NCI-H2029 treated with DMSO at 0.1 percent for 48 hours (cell line): ENCODE measurements around the gene PRKAR2B.
"Not testable (repeated sequence)": the region's sequence is repeated elsewhere in the genome, so short reads cannot be mapped to it uniquely, and the experiment has no call there.

Experiments
- DNase-seq: peaks from one replicate; lab custom pipeline; 2025; lab: John Stamatoyannopoulos, UW

The PRKAR2B gene

DNA sequence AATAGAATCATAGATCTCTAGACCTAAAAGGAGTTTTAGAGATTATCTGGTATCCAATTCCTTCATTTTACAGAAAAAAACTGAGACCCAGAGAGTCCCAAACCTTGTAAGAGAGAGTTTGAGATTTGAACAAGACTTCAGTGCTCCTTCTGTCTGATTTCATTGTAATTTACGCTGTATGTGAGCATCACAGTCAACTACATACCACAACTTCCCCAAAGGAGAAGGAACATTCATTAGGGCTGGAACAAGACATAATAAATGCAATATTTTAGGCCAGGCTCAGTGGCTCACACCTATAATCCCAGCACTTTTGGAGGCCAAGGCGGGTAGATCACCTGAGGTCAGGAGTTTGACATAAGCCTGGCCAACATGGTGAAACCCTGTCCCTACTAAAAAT, 17.3 kb upstream of the PRKAR2B start:
- no peak for DNase-seq

DNA sequence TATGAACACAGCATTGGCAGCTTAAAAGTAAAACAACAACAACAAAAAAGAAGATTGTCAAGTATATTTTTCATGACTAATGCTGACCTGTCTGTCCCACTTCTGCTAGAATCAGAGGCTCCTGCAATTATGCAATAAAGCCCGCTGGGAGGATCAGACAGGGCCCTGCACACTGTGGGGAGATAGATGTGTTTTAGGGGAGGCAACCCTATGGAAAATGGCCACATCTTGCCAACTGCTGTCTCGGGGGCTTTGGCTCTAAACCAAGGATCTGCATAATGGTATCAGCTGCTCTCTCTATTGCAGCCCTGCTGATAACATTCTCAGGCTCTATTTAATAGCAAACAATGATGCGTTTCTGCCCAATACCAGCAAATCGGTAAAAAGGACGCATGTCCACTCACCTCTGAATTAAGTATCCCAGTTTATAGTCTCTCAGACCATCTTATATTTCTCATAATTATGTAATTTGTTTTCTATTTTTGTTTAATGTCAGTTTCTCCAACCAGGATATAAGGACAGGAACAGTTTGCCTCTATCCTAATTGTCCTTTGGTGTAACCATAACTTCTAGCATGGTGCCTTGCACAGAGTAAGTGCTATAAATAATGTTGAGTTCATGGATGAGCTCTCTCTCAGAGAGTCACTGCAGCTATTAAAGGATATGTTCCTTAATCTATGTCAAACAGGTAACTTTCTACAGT, 15.3 kb upstream of the PRKAR2B start:
- DNase-seq, result no peak

DNA sequence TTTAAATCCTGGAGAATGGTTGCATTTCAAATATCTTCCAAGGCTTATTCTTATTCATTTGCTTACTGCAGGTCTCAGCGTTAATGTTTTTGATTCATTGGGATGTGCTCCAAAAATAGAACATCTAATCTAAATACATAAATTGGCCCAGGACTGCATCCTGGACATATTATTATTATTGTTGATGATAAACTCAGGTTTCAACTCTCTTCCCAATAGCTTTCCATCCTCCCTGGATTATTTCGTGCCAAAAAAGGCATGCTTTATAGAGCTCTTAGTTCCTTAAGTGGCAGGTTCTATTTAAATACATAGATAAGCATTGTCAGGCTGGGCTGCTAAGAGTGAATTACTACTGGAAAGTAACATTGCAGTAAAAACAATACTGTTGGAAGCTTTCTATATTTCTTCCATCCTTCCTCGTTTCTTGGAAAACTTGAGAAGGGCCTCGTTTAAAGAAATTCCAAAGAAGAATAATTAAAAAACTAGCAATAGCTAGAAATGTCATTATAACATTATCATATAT, 14.7 kb upstream of the PRKAR2B start:
- no peak for DNase-seq

DNA sequence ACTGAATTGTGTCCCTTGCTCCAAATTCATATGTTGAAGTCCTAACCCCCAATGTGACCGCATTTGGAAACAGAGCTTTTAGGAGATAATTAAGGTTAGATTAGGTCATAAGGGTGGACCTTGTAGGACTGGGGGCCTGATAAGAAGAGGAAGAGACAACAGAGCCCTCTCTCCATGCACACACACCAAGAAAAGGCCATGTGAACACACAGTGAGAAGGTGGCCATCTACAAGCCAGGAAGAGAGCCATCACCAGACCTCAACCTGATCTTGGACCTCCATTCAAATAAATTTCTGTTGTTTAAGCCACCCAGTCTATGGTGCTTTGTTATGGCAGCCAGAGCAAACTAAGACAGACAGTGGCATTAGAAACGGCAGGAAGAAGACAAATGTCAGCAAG, 12.5 kb upstream of the PRKAR2B start:
- DNase-seq, result no peak

DNA sequence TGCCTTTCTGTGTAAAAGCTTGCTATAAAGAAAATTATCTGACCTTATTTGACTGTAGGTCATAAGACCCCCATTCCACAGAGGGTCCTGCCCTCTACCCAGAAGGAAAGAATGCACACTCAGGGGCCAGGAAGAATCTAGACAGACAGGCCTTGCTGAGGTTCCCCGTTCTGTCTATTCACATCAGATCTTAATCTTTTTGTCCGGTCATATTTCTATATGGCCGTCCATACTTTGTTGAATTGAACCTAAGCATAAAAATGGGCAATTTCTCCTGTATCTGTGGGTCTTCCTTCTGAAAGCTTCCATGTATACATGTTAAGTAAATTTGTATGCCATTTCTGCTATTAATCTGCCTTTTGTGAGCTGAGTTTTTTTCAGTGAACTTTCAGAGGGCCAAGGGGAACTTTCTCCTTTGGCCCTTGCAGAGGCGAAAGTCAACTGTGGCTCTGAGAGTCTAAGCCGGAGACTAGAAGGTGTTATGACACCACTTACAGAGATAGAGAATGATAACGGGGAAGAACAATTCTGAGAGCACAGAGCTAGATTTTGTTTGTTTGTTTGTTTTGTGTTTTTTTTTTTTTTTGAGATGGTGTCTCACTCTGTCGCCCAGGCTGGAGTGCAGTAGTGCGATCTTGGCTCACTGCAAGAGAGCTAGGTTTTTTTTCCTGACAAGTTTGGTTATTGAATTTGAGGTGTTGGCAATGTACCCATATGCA, 11.6 kb upstream of the PRKAR2B start:
- DNase-seq, result no peak

DNA sequence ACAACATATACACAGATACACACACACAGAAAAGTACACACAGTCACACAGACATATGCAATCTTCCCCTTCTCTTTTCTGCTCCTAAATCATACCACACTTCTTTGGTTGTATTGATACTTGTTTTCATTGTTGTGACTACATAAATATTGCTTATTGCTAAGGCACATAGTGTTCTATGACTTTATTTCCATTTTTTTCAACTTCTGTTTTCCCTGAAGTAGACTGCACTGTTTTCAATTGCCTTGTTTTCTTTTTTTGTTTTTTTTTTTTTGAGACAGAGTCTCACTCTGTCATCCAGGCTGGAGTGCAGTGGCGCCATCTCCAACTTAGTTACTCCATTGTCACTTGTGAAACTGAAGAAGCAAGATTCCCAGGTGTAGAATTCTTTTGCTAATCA, 10.0 kb upstream of the PRKAR2B start:
- no peak for DNase-seq

DNA sequence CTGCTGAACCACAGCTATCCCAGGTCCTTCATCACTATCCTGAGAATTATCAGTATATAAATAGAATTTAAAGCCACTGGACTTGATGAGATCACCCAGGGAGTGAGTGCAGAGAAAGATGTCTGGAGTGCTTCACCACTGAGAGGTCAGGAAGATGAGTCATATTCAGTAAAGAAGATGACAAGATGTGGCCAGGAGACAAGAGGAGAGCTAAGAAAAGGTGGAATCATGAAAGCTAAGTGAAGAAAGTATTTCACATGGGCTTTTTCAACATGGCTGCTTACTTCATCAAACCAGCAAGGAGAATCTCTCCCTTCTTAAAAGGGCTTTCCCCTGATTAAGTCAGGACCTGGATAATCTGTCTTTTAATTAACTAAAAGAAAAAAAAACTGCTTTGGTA, 9.1 kb upstream of the PRKAR2B start:
- no peak for DNase-seq

DNA sequence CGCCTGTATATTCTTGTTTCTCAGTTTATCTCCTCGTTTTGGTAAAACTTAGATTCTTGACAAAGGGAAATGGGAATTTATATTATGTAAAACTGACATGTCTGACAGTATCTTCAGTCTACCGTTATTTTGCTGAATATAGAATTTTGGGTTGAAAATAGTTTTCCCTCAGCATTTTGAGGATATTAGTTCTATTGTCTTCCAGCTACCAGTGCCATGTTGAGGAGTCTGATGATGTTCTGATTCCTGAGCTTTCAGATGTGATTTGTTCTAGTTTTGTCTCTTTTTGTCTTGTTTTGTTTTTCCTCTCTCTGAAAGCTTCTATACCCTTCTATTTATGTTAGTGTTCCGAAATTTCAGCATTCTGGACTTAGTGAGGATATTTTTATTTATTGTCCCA, 8.0 kb upstream of the PRKAR2B start:
- no peak for DNase-seq

DNA sequence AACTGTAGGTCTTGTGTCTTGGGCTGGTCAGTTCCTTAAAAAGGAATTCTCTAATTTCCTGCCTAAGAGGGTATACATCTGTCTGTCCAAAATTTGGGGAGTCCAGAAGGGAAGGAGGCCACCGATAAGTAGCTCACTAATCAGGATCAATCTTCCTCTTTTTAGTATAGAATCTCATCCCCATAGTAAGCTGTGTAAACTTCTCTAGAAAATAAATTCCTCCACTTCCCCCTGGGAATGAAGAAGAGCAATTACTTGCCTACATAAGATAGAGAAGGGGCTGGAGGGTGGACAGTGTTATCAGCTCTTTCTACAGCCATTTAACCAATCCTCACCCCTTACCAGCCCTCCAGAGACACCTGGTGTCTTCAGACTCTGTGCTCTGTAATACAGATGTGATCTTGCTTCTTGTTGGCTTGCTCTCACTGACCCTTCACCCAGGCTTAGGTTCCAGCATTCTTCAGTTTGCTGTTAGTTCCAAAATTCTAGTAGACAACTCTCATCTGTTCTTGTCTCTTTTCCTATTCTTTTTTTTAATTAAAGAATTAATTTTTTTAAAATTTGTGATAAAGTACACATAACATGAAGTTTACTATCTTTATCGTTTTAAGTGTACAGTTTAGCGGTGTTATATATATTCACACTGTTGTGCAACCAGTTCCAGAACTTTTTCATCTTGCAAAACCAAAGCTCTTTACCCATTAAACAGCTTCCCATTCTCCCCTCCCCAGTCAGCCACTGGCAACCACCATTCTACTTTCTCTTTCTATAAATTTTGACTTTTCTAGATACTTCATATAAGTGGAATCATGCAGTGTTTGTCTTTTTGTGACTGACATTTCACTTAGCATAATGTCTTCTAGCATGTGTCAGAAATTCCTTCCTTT, 6.5 kb upstream of the PRKAR2B start:
- no peak for DNase-seq

DNA sequence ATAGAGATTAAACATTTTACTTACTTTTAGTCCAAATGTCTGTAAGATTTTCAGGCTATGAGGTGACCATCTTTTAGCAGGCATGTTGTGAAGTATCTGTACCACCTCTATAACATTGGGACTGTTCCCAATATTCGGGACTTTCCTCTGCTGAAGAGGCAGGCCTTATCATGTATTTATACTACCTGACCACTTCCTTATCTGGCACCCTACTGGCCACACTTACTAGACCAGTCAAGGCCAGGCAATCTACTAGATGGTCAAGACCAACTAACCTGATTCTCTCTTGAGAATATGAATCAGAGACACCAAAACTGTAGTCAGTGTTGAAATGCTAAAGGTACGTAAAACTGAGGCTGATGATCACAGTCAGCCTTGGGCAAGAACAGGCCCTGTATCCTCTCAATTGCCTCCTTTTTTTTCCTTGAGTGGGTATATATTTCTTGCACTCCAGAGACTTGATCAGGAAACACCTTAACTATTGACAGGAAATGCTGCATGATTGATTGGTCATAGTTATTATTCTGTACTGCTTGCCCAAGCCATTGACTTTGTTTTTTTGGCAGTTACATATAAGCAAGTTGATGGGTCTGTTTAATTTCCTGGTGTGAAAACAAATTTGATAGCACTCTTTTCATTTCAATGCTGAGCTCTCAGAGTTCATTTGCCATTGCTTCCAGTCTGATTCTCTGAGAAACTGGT, 5.2 kb upstream of the PRKAR2B start:
- no peak for DNase-seq

DNA sequence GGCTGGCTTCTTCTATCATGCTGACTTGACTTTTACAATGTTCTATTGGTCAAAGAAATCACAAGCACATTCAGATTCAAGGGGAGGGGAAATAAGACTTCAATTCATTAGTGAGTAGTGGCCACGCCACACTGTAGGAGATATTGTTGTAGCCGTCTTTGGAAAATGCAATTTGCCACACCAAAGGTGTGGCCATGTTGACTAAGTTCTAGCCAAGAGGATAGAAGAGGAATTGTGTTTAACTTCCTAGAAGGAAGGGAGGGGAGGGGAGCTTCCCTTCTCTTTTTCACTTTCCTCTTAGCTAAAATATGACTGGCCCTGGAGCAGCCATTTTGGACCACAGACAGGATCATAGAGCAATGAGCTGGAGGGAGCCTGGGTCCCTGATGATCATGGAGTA, 3.4 kb upstream of the PRKAR2B start:
- DNase-seq, result no peak

DNA sequence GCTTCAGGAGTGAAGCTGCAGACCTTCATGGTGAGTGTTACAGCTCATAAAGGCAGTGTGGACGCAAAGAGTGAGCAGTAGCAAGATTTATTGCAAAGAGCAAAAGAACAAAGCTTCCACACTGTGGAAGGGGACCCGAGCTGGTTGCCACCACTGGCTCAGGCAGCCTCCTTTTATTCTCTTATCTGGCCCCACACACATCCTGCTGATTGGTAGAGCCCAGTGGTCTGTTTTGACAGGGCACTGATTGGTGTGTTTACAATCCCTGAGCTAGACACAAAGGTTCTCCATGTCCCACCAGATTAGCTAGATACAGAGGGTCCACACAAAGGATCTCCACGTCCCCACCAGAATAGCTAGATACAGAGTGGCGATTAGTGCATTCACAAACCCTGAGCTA, 2.7 kb upstream of the PRKAR2B start:
- DNase-seq, result not testable (repeated sequence)

DNA sequence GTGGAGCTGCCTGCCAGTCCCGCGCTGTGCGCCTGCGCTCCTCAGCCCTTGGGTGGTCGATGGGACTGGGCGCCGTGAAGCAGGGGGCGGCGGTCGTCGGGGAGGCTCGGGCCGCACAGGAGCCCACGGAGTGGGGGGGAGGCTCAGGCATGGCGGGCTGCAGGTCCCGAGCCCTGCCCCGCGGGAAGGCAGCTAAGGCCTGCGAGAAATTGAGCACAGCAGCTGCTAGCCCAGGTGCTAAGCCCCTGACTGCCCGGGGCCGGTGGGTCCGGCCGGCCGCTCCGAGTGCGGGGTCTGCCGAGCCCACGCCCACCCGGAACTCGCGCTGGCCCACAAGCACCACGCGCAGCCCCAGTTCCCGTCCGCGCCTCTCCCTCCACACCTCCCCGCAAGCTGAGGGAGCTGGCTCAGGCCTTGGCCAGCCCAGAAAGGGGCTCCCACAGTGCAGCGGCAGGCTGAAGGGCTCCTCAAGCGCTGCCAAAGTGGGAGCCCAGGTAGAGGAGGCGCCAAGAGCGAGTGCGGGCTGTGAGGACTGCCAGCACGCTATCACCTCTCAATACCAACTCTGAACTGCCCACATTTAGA, 2.1 kb upstream of the PRKAR2B start:
- not testable (repeated sequence) for DNase-seq

DNA sequence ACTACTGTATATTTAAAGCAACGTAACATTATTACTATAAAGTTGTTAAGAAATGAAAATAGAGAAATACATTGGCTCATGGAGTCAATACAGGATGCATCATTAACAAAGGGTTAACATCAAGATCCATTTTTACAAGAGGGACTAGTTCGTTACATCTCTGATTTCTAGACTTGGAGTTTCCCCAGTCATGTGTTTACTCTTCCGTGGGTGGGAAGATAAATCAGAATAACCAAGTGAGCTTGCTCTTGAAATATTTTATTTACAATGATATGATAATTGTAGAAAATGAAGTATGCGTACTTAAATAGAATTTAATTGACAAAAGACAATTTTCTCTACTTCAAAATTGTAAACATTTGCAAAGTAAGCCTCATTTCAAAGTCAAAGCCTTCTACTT, 1.0 kb upstream of the PRKAR2B start:
- no peak for DNase-seq

DNA sequence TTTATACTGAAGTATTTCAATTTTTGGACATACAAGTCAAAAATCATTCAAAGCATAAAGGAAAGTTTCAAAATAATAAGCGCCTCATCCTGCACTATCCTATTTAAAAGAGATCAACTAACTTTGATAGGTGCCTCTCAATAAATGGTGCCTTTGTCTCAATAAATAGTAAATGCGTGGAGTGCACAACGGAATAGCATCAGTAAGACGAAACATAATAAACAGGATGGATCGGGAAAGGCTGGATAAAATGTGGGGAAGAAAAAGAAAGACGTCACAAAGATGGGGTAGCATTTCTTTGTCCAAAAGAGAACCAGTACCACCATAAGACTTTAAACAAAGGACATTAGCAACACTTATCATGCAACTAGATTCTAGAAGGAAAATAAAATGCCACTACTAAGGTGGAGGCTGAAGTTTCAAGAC, 571 bp upstream of the PRKAR2B start:
- no peak for DNase-seq

DNA sequence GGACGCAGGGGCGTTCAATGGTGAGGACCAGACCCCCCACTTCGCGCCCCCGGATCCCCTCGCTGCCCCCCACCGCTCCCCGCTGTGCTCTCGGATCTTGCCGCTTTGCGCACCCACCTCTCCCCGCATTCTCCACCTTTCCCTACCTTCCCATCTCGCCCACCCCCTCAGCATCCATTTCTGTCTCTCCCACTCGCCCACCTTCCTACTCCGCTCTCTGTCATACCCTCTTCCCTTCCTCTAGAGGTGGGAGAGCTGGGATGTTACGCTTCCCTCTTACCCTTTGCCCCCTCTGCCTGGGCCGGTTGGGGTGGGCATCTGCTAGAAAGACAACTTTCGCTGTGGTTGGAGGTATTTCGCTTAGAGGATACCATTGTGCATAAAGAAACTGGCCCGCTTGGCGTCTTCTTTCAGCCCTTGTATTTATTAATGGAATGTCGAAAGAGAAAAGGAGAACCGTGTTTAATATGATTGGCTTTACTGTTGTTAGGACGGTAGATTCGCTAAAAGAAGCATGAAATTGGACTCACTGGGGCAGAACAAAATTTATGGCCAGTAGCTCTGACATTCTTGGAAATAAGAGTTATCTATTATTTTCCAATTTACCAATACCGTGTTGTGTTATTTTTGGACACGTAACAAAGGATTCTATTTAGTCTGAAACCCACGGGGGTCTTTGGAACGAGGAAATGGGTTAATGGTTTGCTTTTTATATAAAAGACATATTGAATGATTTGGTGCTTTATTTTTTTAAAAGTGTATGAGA, 873 bp downstream of the PRKAR2B start:
- DNase-seq, result no peak

DNA sequence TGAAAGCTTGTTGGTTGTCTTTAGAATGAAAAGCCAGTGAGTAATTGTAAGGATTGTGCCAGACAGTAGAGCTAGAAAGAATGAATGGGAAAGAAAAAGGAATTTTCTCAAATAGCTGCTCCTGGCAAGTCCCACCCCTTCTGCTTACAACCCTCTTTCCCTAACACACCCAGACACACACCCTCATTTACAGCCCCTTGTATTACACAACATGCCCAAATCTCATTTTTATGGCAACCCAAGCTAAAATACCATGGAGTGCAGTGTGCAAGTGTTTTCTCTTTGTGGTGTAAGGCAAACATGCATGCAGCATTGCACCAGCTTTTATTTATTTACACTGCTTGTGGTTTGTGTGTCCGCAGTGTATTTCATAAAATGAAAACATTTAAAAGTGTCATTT, 1.5 kb downstream of the PRKAR2B start:
- no peak for DNase-seq

DNA sequence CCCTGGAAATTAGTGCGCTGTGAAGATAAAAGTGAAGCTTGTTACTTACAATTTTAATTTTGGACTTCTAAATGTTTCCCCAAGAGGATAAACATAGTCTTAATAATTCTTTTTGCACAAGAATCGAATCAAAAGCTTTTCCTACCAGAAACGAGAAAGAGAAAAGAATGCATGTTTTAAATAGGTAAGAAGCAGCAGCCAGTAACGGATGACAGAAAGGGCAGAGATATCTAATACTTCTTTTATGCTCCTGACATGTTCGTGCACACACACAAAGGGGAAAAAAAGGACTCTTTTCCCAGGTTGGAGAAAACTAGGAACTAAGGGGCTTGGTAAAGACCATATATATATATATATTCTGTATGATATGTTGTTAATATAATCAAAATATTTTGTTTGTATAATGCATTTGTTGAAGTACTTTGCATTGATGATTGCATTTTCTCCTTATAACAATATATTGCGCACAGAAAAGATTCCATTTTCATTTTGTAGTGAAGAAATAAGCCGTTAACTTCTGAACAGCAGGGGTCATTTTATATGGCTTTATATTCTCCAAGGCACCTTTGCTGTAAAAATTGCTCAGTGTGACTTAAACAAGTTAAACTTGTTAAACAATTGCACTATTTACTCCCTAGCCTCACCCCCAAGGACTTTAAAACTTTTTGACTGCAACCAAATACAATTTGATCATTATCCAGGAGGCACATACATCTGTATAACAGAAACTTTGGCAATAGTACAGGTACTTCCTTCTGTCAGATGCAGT, 2.2 kb downstream of the PRKAR2B start:
- no peak for DNase-seq

DNA sequence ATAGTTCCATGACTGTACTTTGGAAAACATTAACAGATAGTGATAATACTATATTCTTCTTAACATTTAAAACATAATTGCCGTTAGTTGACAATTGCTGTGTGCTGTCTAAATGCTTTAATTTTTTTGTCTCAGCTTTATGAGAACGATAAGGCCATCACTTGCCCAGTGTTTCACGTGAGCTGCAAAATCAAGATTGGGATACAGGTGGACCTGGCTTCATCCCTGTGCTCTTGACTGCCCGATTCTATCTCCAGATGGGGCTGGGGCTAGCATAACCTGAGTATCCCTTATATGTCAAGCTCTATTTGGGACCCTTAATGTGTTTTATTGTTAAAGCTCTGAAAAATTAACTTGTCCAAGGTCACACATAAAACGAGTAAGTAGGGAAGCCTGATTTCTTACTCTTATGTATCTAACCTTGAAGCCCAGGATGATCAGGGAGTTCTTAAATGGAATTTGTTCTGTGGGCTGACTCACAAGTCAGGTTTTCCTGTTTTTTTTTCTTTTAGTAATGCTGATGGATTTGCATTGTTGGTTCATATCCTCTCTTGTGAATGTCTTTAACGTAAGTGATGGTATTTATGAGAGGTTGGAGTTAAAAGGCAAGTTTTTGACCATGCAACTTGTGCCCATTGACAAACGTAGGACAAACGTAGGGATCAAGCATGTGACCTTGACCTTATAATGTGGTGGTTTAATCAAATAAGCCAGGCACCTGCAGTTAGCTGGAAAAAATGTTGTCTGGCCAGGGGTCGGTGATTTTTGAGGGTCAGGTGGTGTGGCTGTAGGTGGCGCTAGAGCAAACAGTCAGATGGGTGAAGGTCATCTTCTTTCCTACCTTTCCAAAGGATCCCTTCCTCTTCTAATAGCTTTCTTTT, 3.6 kb downstream of the PRKAR2B start:
- no peak for DNase-seq
